Gastroesophageal sphincter (tissue), 4 donors: Measurements from ENCODE around the gene WNK2. TPM values are rescaled to one million over a fixed set of nuclear protein-coding genes. Genes with fewer than 3 reads are reported as not detected.

Experiments
- ATAC-seq: fragments of 150-250 bp; one replicate; pipeline ENCODE4 v1.9.1; 2016; ENCODE audit warnings: mild to moderate bottlenecking, moderate library complexity
- H3K27ac ChIP-seq, 4 donors: fragments of 200-600 bp; sonication (generic) in 3 of 4; 1 replicate in 3 of 4; 2 replicates in 1 of 4; pipeline ENCODE4 v1.5.1; 2016 to 2019
- H3K27me3 ChIP-seq: fragments of 200-600 bp; sonication (generic); one replicate; pipeline ENCODE4 v1.5.1; 2019
- H3K36me3 ChIP-seq, 2 donors: fragments of 200-600 bp; sonication (generic); one replicate each; pipeline ENCODE4 v1.5.1; 2019; ENCODE audit warnings: control low read depth in 1 of 2
- H3K4me1 ChIP-seq, 3 donors: fragments of 200-600 bp; sonication (generic); 1 replicate in 2 of 3; 2 replicates in 1 of 3; pipeline ENCODE4 v1.5.1; 2016 to 2019; ENCODE audit warnings: control low read depth in 2 of 3
- H3K4me3 ChIP-seq, 2 donors: fragments of 200-600 bp; sonication (generic); one replicate each; pipeline ENCODE4 v1.5.1; 2019; ENCODE audit warnings: mild to moderate bottlenecking in 1 of 2, moderate library complexity in 1 of 2
- H3K9me3 ChIP-seq, 3 donors: fragments of 200-600 bp; sonication (generic); one replicate each; pipeline ENCODE4 v1.5.1; 2017 to 2019; ENCODE audit warnings: control low read depth in 2 of 3
- CTCF ChIP-seq, 4 experiments: fragments of 200-600 bp in 2 of 4; fragments of 450-650 bp in 2 of 4; sonication (generic) in 1 of 4; IDR thresholded peaks; one replicate each; pipeline ENCODE4 v1.5.1; 2017 to 2019; ENCODE audit warnings: antibody characterized with exemption in 4 of 4, mild to moderate bottlenecking in 2 of 4, moderate library complexity in 2 of 4
- EP300 ChIP-seq: sonication (generic); formaldehyde crosslinking; IDR thresholded peaks from one replicate; pipeline ENCODE4 v1.6.1; 2017; ENCODE audit warnings: antibody characterized with exemption, mild to moderate bottlenecking
- POLR2A ChIP-seq, 2 donors: fragments of 450-650 bp; IDR thresholded peaks; one replicate each; pipeline ENCODE4 v1.6.1; 2017; ENCODE audit warnings: antibody characterized with exemption in 2 of 2, mild to moderate bottlenecking in 2 of 2, moderate library complexity in 1 of 2
- POLR2AphosphoS5 ChIP-seq: sonication (generic); formaldehyde crosslinking; IDR thresholded peaks from one replicate; pipeline ENCODE4 v1.6.1; 2017; ENCODE audit warnings: antibody characterized with exemption
- WGBS, 2 donors: methylation state at CpG; one replicate each; pipeline ENCODE4 v1.1.5; 2018; ENCODE audit warnings: low coverage in 1 of 2; 5-methylcytosine and 5-hydroxymethylcytosine counted together
- total RNA-seq, 4 donors: library from RNA; depleted of rRNA; stranded (reverse); fragments of >200 nt; gene quantifications; one replicate each; pipeline ENCODE4 v1.1.0, GENCODE V29; 2016

Gene WNK2
- total RNA-seq, 4 donors from 2014 or later = 26.8 to 104 (median 48.6) TPM

- Histone ChIP-seq H3K4me1 (no peaks in the 10 kb centered on the region), H3K9me3 (no peaks in the 10 kb centered on the region), H3K4me3 (no peak overlapping the region), H3K27me3 (no peaks in the 10 kb centered on the region), H3K27ac (no peak overlapping the region), H3K36me3 (peaks cover 0 to 72% of the 10 kb centered on the region in 2 donors)
- no peak for TF ChIP-seq POLR2AphosphoS5
- TF ChIP-seq CTCF (IDR thresholded peaks at IDR 0.05) = no peak
- no peak for TF ChIP-seq EP300
- TF ChIP-seq POLR2A (IDR thresholded peaks at IDR 0.05) = no peak
- no peak for ATAC-seq
- 88 to 91% methylated on average over 3 to 8 of the region's 17 CpGs for WGBS, 2 donors
Observed at GRCh38 chr9:93268551-93269314, 84.8 kb downstream of the WNK2 start.

DNA sequence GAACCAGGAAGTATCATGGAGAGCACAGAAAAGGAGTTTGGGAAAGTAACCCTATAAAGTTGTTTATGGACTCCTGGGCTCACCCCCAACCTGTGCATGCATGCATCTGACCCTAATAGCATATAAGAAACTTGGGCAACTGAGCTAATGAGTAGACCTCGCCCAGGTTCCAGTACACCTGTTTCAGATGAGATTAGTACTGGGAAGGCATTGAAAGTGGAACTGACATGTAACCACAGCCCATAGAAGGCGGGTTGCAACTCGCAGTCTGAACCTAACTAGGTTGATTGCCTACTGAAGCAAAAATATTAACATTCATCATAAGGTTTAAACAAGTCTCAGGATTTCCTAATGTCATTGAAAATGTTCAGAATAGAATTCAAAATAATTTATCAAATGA is 87.0 kb downstream of the WNK2 start:
- no peak for ATAC-seq
- 89 to 96% methylated on average over 3 of the region's 3 CpGs for WGBS, 2 donors
- no peak overlapping the region for H3K27ac ChIP-seq

DNA sequence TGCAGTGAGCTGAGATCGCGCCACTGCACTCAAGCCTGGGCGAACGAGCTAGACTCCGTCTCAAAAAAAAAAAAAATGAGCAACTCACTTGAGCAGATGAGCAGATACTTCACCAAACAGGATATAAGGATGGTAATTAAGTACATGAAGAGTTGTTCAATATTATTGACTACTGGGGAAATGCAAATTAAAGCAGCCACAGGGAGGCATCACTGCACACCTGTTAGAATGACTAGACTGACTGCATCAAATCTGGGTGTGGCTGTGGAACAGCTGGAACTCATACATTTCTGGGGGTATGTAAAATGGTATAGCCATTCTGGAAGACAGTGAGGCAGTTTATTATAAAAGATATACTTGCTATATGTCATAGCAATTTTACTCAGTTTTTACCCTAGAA is 93.0 kb downstream of the WNK2 start:
- Histone ChIP-seq H3K36me3 (peaks cover 0 to 7% of the 10 kb centered on the region in 2 donors), H3K4me1 (no peaks in the 10 kb centered on the region), H3K27me3 (no peaks in the 10 kb centered on the region), H3K27ac (no peak overlapping the region), H3K9me3 (no peaks in the 10 kb centered on the region), H3K4me3 (no peak overlapping the region)
- no peak for ATAC-seq
- WGBS, 2 donors = 100% methylated on average over 2 of the region's 5 CpGs; no CpG with 5 or more reads in 1 of the 2 donors
- TF ChIP-seq EP300 (no peak), POLR2AphosphoS5 (no peak), CTCF (IDR thresholded peaks at IDR 0.05) (no peak), POLR2A (IDR thresholded peaks at IDR 0.05) (no peak)

More for the DNA sequence above, 87.0 kb downstream of the WNK2 start:
- TF ChIP-seq CTCF (IDR thresholded peaks at IDR 0.05) = no peak
- TF ChIP-seq POLR2A (IDR thresholded peaks at IDR 0.05) = no peak
- no peak for TF ChIP-seq POLR2AphosphoS5
- no peak for TF ChIP-seq EP300
- Histone ChIP-seq H3K9me3 (no peaks in the 10 kb centered on the region), H3K36me3 (peaks cover 0 to 50% of the 10 kb centered on the region in 2 donors), H3K27me3 (no peaks in the 10 kb centered on the region), H3K4me1 (no peaks in the 10 kb centered on the region), H3K4me3 (no peak overlapping the region)

- Histone ChIP-seq H3K27ac (no peak overlapping the region), H3K4me3 (no peak overlapping the region), H3K4me1 (no peaks in the 10 kb centered on the region), H3K27me3 (no peaks in the 10 kb centered on the region), H3K9me3 (no peaks in the 10 kb centered on the region), H3K36me3 (peaks cover 0 to 7% of the 10 kb centered on the region in 2 donors)
- 79 to 85% methylated on average over 4 to 7 of the region's 7 CpGs for WGBS, 2 donors
- no peak for ATAC-seq
- TF ChIP-seq POLR2AphosphoS5 (no peak), CTCF (IDR thresholded peaks at IDR 0.05) (no peak), EP300 (no peak), POLR2A (IDR thresholded peaks at IDR 0.05) (no peak)
Observed at GRCh38 chr9:93278144-93278543, 94.2 kb downstream of the WNK2 start.

GRCh38 chr9:93280661-93281259 is 96.8 kb downstream of the WNK2 start:
- no peak for ATAC-seq
- H3K36me3 ChIP-seq = peaks cover 0 to 7% of the 10 kb centered on the region in 2 donors
- H3K27ac ChIP-seq = no peak overlapping the region
- H3K27me3 ChIP-seq = no peaks in the 10 kb centered on the region
- no peaks in the 10 kb centered on the region for H3K9me3 ChIP-seq
- H3K4me1 ChIP-seq = no peaks in the 10 kb centered on the region
- TF ChIP-seq POLR2AphosphoS5 = no peak
- TF ChIP-seq EP300 = no peak
- TF ChIP-seq CTCF (IDR thresholded peaks at IDR 0.05) = no peak
- WGBS, 2 donors = 82 to 100% methylated on average over 1 of the region's 1 CpG
- H3K4me3 ChIP-seq = no peak overlapping the region
